Inflammatory macrophage treated with lipopolysaccharide for 1 hour (primary cell): Measurements from ENCODE around the gene KLHL17.
A peak's percentile ranks its signal among the peaks of the same experiment; 100 is the strongest.
"Not testable (repeated sequence)": the region's sequence is repeated elsewhere in the genome, so short reads cannot be mapped to it uniquely, and the experiment has no call there.

Source experiments
- DNase-seq, 2 donors: peaks; one replicate each; pipeline ENCODE4 v3.0.0-alpha.2; 2020 to 2022

The KLHL17 gene

DNA sequence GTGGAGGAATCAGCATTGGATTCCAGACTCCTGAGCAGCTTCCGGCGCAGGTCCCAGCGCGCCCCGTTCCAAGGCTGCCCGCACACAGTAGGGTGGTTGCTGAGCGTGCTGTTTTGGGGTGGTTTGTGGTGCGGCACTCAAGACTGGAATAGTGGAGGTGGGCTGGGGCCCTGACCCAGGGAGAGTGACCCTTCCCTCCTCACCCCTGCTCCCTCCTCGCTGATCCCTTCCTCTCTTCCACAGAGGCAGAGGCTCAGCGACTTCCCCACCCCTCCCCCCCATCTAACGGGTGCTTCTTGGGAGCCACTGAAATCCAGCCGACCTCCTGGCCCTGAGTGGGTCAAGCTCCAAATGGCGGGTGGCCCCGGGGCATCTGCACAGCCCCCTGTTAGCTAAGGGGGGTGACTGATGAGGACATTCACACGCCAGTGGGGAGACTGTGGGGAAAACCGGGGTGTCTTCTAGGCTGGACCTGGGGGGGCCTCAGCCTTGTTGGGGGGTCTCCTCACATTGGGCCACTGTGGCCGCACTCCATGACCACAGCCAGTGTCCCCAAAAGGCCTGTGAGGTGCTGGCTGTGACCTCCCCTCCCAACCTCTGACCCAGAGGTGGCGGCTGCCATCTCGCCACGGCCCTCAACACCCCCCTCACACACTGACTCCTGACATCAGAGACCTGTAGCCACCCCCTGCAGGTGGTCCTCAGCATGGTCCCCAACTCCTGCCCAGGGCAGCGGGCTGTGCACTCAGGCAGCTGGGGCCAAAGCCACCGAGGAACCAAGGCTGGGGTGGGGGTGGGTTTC lies 43.4 kb downstream of the KLHL17 start:
- no peak for DNase-seq

DNA sequence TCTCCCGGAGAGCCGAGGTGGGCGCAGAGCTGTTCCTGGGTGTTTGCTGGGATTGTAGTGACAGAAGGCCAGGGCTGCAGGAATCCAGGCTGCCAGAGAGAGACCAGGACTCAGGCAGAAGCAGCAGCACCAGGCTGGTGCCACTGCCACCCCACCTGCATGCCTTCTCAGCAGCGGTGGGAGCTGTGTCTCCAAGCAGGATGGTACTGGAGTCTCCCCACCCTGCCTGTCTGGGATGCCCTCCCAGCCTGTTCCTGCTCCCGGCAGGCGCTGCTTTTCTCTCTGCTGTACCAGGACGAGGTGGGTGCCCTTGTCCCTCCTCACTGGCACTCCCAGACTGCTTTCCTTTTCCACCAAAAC lies 44.0 kb downstream of the KLHL17 start:
- no peak for DNase-seq

DNA sequence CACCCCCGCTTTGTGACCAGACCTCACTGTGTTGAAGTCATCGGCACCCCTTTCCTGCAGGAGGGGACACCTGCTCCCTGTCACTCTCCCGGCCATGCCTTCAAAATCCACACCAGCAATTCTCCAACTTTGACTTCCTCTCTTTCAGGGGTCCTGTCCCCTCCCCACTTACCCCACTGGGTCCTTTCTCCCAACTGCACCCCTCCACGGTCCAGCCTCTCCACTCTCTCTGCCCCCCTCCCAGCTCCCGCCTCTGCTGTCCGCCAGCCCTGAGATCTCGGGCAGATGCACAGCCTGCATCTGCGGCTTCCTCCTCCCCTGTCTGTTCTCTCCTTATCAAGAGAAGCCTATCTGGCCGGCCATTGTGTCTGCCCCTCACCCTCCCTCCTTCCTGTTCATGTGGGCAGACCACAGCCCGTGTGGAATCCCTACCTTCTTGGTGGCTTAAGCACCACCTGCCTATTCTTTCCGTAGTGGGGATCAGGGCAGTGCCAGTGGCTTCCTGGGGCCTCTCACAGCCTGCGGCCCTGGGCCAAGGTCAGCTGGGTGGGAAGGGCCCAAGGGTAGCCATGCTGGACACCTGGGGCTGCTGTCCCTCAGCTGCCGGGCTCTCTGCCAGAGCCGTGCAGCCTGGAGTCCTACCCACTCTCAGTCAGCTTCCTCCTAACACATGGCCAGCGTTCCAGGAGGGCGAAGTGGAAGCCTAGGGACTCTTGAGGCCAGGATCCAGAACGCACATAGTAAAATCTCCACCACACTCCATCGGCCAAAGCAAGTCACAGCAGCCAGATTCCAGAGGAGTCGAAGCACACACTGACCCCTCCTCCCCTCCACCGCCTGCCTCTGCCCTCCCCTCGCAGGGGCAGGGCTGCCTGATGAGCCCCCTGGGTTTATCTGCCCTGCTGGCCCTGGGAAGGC lies 44.7 kb downstream of the KLHL17 start:
- DNase-seq: peak in 1 of 2 donors; percentile 27

DNA sequence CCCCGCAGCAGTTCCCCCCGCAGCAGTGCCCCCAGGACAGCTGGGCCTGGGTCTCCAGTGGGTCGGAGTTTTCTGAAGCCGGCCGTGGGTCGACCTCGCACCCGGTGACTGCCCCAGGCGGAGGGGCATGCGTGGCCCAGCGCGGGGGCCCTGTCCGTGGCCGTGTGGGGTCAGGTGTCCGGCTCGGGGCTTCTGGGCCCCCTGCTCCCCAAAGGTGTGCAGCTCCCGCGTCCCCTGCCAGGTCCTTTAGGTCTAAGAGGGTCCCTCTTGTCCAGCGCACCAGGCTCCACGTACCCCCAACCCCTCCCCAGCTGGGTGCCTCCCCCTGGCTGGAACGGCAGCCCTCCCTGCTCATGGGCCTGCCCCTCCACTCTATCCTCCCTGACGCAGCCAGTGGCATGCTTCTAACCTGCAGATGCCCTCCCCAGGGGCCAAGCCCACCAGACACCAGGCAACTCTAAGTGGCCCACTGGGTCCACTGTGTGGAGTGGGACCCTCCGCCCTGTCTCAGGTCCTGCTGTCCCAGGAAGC lies 45.5 kb downstream of the KLHL17 start:
- DNase-seq: no peak

DNA sequence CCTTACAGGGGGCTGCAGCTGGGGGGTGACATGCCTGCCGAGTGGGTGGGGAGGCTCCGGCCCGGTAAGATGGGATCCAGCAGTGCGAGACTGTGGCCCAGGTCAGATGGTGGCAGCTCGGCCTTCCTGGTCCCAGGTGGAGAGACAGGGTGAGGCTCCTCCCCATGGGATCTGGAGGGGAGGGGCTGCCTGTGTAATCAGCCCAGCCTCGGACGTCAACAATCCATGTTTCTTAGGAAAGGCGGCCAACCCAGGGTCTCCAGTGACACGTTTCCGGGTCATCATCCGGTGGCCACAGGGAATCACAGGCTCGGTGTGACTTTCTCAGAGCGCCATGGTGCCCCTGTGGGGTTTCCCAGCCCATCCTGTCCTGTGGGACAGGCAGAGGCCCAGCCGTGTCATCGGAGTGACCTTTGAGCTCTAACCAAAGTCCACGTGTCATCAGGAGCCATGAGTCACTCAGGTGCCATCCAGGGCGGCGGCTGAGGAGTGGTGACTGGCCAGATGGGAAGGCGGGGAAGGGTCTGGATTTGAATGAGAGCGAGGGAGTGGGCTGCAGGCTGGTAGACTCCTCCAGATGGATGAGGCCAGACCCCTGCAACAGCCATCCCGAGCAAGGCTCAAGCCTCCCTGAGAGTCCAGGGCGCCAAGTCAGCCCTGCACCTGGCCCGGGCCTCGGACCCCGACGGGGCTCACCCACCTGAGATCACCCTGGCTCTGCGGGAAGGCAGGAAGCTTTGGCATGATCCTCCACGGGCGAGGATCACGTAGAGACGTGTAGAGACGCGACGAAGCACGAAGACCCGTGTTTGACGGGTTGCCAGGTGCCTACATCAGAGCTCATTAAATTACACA lies 46.1 kb downstream of the KLHL17 start:
- DNase-seq: no peak

DNA sequence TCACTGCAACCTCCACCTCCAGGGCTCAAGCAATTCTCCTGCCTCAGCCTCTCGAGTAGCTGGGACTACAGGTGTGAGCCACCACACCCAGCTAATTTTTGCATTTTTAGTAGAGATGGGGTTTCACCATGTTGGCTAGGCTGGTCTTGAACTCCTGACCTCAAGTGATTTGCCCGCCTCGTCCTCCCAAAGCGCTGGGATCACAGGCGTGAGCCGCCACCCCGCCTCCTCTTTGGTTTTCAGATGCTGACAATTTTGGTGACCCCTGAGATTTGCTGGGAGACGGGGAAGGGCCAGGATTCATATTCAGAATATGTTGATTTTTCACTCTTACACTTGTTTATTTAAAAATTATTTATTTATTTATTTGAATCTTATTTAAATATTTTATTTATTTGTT lies 49.7 kb downstream of the KLHL17 start:
- DNase-seq: not testable (repeated sequence)

DNA sequence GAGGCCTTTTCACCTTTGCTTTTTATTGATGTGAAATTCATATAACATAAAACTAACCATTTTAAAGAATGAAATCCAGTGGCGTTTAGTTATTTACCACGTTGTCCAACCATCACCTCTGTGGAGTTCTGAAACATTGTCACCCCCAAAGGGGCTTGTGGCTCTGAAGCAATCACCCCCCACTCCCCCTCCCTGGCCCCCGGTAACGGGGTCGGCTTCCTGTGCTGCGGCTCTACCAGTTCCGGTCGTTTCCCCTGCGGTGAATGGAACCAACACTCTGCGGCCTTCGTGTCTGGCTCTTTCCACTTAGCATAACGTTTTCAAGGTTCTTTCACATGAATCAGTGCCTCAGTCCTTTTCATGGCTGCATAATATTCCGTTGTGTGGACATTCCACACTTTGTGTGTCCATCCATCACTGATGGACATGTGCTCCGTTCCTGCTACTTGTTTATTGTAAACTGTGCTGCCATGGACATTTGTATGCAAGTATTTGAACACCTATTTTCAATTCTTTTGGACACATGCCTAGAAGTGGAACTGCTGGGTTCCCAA lies 51.1 kb downstream of the KLHL17 start:
- DNase-seq: no peak

DNA sequence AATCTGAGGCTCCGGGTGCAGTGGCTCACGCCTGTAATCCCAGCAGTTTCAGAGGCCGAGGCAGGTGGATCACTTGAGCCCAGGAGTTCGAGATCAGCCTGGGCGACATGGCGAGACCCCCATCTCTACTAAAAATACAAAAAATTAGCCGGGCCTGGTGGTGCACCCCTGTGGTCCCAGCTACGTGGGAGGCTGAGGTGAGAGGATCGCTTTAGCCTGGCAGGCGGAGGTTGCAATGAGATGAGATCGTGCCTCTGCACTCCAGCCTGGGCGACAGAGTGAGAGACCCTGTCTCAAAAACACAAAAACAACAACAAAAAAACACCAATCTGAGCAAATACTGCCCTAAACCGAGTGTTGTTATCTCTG lies 52.3 kb downstream of the KLHL17 start:
- DNase-seq: not testable (repeated sequence)

DNA sequence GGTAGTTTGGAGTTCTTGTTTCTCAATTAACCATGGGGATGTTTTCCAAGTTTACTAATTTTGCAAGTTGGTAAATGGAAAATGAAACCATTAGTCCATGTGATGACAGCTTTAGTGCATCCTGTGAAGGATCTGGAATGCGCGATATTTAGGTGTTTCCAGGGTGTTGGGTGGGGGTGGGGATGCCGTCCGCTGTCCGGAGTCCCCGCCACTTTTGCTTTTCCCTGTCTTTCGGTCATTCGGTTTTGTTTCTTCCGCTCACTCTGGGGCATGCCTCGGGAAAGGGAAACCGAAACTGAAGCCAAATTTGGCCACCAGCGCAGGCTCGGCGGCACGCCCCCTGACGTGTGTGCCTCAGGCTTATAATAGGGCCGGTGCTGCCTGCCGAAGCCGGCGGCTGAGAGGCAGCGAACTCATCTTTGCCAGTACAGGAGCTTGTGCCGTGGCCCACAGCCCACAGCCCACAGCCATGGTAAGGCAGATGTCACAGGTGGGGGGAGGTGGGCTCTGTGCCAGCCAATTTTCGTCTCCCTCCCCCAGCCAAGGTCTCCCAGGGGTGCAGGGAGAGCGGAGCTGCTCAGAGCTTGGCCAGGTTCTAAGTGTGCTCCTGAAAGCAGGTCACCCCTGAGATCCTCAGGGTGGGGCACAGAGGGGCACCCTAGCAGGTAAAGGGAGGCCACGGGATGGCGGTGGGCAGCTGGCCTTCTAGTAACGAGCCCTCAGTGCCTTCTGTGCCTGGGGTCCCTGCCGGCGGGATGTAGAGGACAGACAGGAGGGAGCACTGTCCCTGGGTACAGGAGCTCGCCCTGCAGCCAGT lies 52.9 kb downstream of the KLHL17 start, which contains the start of gene ISG15:
ISG15 (plus strand) TSS at position 393 of the 817 bp plus-strand sequence; CDS start at position 470, 77 bp downstream.
- DNase-seq: peak; percentile 89 to 98

DNA sequence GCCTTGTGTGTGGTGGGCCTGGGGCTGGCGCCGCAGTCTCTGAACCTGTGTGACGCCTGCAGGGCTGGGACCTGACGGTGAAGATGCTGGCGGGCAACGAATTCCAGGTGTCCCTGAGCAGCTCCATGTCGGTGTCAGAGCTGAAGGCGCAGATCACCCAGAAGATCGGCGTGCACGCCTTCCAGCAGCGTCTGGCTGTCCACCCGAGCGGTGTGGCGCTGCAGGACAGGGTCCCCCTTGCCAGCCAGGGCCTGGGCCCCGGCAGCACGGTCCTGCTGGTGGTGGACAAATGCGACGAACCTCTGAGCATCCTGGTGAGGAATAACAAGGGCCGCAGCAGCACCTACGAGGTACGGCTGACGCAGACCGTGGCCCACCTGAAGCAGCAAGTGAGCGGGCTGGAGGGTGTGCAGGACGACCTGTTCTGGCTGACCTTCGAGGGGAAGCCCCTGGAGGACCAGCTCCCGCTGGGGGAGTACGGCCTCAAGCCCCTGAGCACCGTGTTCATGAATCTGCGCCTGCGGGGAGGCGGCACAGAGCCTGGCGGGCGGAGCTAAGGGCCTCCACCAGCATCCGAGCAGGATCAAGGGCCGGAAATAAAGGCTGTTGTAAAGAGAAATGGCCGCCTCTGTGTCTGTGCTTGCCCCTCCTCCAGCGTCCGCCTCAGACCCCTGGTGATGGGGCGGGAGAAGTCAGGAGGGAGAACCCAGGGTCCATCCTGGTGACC lies 53.7 kb downstream of the KLHL17 start:
- DNase-seq: no peak

DNA sequence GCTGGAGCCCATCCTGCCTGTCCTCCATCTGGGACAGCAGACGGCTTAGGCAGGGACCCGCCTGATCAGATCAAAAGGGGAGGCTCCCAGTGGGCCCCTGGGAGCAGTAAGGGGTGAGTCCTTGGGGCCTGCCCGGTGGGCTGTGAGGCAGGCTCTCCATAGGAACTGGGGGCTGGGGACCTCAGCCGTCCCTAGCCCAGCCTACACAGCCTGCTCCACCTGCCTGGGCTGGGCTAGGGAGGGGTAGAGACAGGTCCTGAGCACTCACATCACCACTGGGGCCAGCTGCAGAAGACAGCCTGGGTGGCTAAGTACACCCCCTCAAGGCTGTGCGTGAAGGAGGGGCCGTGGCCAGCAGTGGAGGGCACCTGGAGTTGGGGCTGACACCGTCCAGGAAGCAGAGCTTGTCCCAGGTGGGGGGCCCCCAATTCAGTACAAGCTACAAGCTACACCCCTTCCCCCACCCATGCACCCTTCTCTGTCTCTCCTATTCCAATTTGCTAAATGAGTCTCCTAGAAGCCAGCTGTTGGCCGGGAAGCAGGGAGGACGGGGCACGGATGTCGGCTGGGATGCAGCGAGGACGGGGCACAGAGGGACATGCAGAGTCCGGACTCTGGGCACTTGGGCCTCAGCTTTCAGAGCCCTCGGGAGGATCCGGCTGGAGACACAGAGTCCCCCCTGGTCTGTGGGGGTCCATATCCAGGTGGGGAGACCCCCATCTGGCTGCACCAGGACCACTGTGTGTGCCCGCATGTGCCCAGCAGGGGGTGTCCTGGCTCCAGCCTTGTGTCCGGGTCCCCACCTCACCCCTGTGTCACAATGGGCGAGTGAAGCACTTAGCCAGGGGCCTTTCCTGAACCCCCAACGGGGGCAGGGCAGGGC lies 54.7 kb downstream of the KLHL17 start:
- peak in 1 of 2 donors; percentile 59 for DNase-seq
